ENCODE measurements around the gene PCDH19. TPM values are rescaled to one million over a fixed set of nuclear protein-coding genes. Genes with fewer than 3 reads are reported as not detected.

PCDH19 gene
- polyA plus RNA-seq, 1 of the 3 experiments (the other 2 are of a cell fraction) = under 0.01 TPM

- no peak for TF ChIP-seq EP300 (IDR thresholded peaks at IDR 0.05; ENCODE audit: borderline replicate concordance in 1 of 2, low read depth in 1 of 2, low read length in 1 of 2)
- TF ChIP-seq POLR2AphosphoS5 (IDR thresholded peaks at IDR 0.05; ENCODE audit: low read depth, low read length) = no peak
- no peak for TF ChIP-seq JUND (IDR thresholded peaks at IDR 0.05)
- TF ChIP-seq ZBTB33 (IDR thresholded peaks at IDR 0.05; ENCODE audit: borderline replicate concordance, low read depth) = no peak
- no peak for TF ChIP-seq FOXM1 (IDR thresholded peaks at IDR 0.05; ENCODE audit: low read depth)
- TF ChIP-seq YY1 (IDR thresholded peaks at IDR 0.05; ENCODE audit: low read depth) = no peak
- TF ChIP-seq FOSL2 (IDR thresholded peaks at IDR 0.05; ENCODE audit: borderline replicate concordance, low read depth) = no peak
- no peak for TF ChIP-seq NRF1 (IDR thresholded peaks at IDR 0.05; ENCODE audit: low read depth, low read length)
- TF ChIP-seq ELF1 (IDR thresholded peaks at IDR 0.05) = no peak
- no peak for TF ChIP-seq NFIC (IDR thresholded peaks at IDR 0.05; ENCODE audit: borderline replicate concordance)
- no peak for TF ChIP-seq RAD21 (IDR thresholded peaks at IDR 0.05; ENCODE audit: low read length)
- no peak for TF ChIP-seq SMC3 (IDR thresholded peaks at IDR 0.05; ENCODE audit: low read depth, low read length)
- no peak for TF ChIP-seq RFX5 (IDR thresholded peaks at IDR 0.05; ENCODE audit: low read length)
- TF ChIP-seq MXI1 (IDR thresholded peaks at IDR 0.05; ENCODE audit: low read depth, low read length) = no peak
- no peak for TF ChIP-seq RXRA (IDR thresholded peaks at IDR 0.05; ENCODE audit: borderline replicate concordance, low read depth)
- no peak for TF ChIP-seq RCOR1 (IDR thresholded peaks at IDR 0.05; ENCODE audit: low read length)
- 0% methylated on average over 2 of the region's 2 CpGs for WGBS (ENCODE audit: low lambda C conversion rate)
Measured at GRCh38 chrX:100319716-100320115, 90.4 kb downstream of the PCDH19 start.

GRCh38 chrX:100316987-100317386 lies 93.1 kb downstream of the PCDH19 start:
- Histone ChIP-seq H3K4me3 (ENCODE audit: low read depth in 2 of 2, low read length in 1 of 2) (no peak overlapping the region), H3K9me3 (no peaks in the 10 kb centered on the region), H3K79me2 (ENCODE audit: insufficient read depth) (no peaks in the 10 kb centered on the region), H3K9me2 (no peaks in the 10 kb centered on the region), H3K4me1 (ENCODE audit: control insufficient read depth in 1 of 2, insufficient read depth in 2 of 2, low read depth in 1 of 2, low read length in 1 of 2) (no peaks in the 10 kb centered on the region), H3K27ac (ENCODE audit: low read depth in 2 of 2, low read length in 1 of 2) (no peak overlapping the region), H3K4me2 (no peak overlapping the region), H3K36me3 (replicated peaks in 1 of 2; ENCODE audit: control insufficient read depth in 1 of 2, insufficient read depth in 2 of 2, low read length in 1 of 2) (no peaks in the 10 kb centered on the region), H3K27me3 (ENCODE audit: insufficient read depth) (no peaks in the 10 kb centered on the region), H2AFZ (ENCODE audit: low read depth) (no peak overlapping the region), H3K9ac (no peak overlapping the region), H4K20me1 (ENCODE audit: insufficient read depth) (no peaks in the 10 kb centered on the region), H3F3A (replicated peaks; ENCODE audit: insufficient read depth) (no peaks in the 10 kb centered on the region)
- ChIA-PET CTCF (no interaction called here), POLR2A (no interaction called here)
- DNase-seq = no peak
- WGBS (ENCODE audit: low lambda C conversion rate) = 2% methylated on average over 3 of the region's 3 CpGs
- no peak for TF ChIP-seq IRF3 (IDR thresholded peaks at IDR 0.05; ENCODE audit: low read depth, low read length)
- no peak for TF ChIP-seq RFX5 (IDR thresholded peaks at IDR 0.05; ENCODE audit: low read length)
- TF ChIP-seq FOXJ3 (CRISPR knock-in tag; IDR thresholded peaks at IDR 0.05) = no peak
- TF ChIP-seq POLR2AphosphoS5 (IDR thresholded peaks at IDR 0.05; ENCODE audit: low read depth, low read length) = no peak
- TF ChIP-seq SMC3 (IDR thresholded peaks at IDR 0.05; ENCODE audit: low read depth, low read length) = no peak
- TF ChIP-seq ZBTB33 (IDR thresholded peaks at IDR 0.05; ENCODE audit: borderline replicate concordance, low read depth) = no peak
- no peak for TF ChIP-seq GATA2 (CRISPR knock-in tag; IDR thresholded peaks at IDR 0.05)
- TF ChIP-seq FOXM1 (IDR thresholded peaks at IDR 0.05; ENCODE audit: low read depth) = no peak
- TF ChIP-seq NFIC (IDR thresholded peaks at IDR 0.05; ENCODE audit: borderline replicate concordance) = no peak
- TF ChIP-seq, protein P1, sequence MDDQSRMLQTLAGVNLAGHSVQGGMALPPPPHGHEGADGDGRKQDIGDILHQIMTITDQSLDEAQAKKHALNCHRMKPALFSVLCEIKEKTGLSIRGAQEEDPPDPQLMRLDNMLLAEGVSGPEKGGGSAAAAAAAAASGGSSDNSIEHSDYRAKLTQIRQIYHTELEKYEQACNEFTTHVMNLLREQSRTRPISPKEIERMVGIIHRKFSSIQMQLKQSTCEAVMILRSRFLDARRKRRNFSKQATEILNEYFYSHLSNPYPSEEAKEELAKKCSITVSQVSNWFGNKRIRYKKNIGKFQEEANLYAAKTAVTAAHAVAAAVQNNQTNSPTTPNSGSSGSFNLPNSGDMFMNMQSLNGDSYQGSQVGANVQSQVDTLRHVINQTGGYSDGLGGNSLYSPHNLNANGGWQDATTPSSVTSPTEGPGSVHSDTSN (IDR thresholded peaks at IDR 0.05) = no peak
- TF ChIP-seq, protein P2, sequence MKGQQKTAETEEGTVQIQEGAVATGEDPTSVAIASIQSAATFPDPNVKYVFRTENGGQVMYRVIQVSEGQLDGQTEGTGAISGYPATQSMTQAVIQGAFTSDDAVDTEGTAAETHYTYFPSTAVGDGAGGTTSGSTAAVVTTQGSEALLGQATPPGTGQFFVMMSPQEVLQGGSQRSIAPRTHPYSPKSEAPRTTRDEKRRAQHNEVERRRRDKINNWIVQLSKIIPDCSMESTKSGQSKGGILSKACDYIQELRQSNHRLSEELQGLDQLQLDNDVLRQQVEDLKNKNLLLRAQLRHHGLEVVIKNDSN (IDR thresholded peaks at IDR 0.05; ENCODE audit: borderline replicate concordance, low read depth) = no peak
- TF ChIP-seq ELF1 (IDR thresholded peaks at IDR 0.05) = no peak
- TF ChIP-seq RAD21 (IDR thresholded peaks at IDR 0.05; ENCODE audit: low read length) = no peak
- TF ChIP-seq NRF1 (IDR thresholded peaks at IDR 0.05; ENCODE audit: low read depth, low read length) = no peak

More at GRCh38 chrX:100319716-100320115, 90.4 kb downstream of the PCDH19 start:
- H3K79me2 ChIP-seq (ENCODE audit: insufficient read depth) = no peaks in the 10 kb centered on the region
- no peak overlapping the region for H2AFZ ChIP-seq (ENCODE audit: low read depth)
- no peak overlapping the region for H3K4me3 ChIP-seq (ENCODE audit: low read depth in 2 of 2, low read length in 1 of 2)
- H3K27me3 ChIP-seq (ENCODE audit: insufficient read depth) = no peaks in the 10 kb centered on the region
- H4K20me1 ChIP-seq (ENCODE audit: insufficient read depth) = no peaks in the 10 kb centered on the region
- no peak overlapping the region for H3K9ac ChIP-seq
- POLR2A ChIA-PET = no interaction called here
- no peak overlapping the region for H3K27ac ChIP-seq (ENCODE audit: low read depth in 2 of 2, low read length in 1 of 2)
- no peak overlapping the region for H3K4me2 ChIP-seq
- no peaks in the 10 kb centered on the region for H3F3A ChIP-seq (replicated peaks; ENCODE audit: insufficient read depth)
- CTCF ChIA-PET = no interaction called here
- DNase-seq = no peak
- no peaks in the 10 kb centered on the region for H3K9me3 ChIP-seq
- no peaks in the 10 kb centered on the region for H3K4me1 ChIP-seq (ENCODE audit: control insufficient read depth in 1 of 2, insufficient read depth in 2 of 2, low read depth in 1 of 2, low read length in 1 of 2)
- no peaks in the 10 kb centered on the region for H3K36me3 ChIP-seq (replicated peaks in 1 of 2; ENCODE audit: control insufficient read depth in 1 of 2, insufficient read depth in 2 of 2, low read length in 1 of 2)
- H3K9me2 ChIP-seq = no peaks in the 10 kb centered on the region
